ENCODE measurements around the gene PAPLN.

PAPLN gene

DNA sequence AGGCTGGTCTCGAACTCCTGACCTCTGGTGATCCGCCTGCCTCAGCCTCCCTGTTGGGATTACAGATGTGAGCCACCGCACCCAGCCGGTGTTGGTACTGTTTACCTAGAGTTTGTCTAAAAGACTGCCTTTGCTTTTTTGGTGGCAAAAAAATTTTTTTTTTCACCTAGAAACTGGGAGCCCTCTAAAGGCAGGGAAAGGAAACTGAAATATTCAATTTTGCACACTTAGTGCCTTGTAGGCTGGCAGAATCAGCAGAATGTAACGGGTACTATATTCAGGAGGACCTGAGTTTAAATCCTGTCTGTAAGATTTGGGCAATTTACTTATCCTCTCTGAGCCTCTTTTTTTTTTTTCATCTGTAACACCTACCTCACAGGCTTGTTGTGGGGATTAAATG lies 43.6 kb downstream of the PAPLN start:
- DNase-seq (ENCODE audit: low read depth) = no peak
- peak overlapping the region; percentile 12 for H3K4me3 ChIP-seq (ENCODE audit: low read length)
- H3K4me1 ChIP-seq (ENCODE audit: control insufficient read depth, insufficient read depth, low read length) = peaks cover 27% of the 10 kb centered on the region
- no peaks in the 10 kb centered on the region for H3K9me3 ChIP-seq (ENCODE audit: control insufficient read depth, low read length)
- H3K27me3 ChIP-seq (replicated peaks; ENCODE audit: control insufficient read depth, insufficient read depth, low read length) = no peaks in the 10 kb centered on the region
- H3K36me3 ChIP-seq (ENCODE audit: control insufficient read depth, insufficient read depth, low read length, severe bottlenecking) = peaks cover 61% of the 10 kb centered on the region
- peak overlapping the region; percentile 52 for H3K9ac ChIP-seq (ENCODE audit: low read length)

GRCh38 chr14:73283608-73284379 lies 46.5 kb downstream of the PAPLN start:
- H3K4me3 ChIP-seq (ENCODE audit: low read length) = no peak overlapping the region
- peak; percentile 21 for DNase-seq (ENCODE audit: low read depth)
- peaks cover 32% of the 10 kb centered on the region for H3K4me1 ChIP-seq (ENCODE audit: control insufficient read depth, insufficient read depth, low read length)
- no peak overlapping the region for H3K9ac ChIP-seq (ENCODE audit: low read length)
- H3K9me3 ChIP-seq (ENCODE audit: control insufficient read depth, low read length) = no peaks in the 10 kb centered on the region
- peaks cover 55% of the 10 kb centered on the region for H3K36me3 ChIP-seq (ENCODE audit: control insufficient read depth, insufficient read depth, low read length, severe bottlenecking)
- H3K27me3 ChIP-seq (replicated peaks; ENCODE audit: control insufficient read depth, insufficient read depth, low read length) = no peaks in the 10 kb centered on the region

GRCh38 chr14:73285979-73286378 lies 48.7 kb downstream of the PAPLN start:
- no peak overlapping the region for H3K9ac ChIP-seq (ENCODE audit: low read length)
- H3K27me3 ChIP-seq (replicated peaks; ENCODE audit: control insufficient read depth, insufficient read depth, low read length) = no peaks in the 10 kb centered on the region
- H3K9me3 ChIP-seq (ENCODE audit: control insufficient read depth, low read length) = no peaks in the 10 kb centered on the region
- H3K36me3 ChIP-seq (ENCODE audit: control insufficient read depth, insufficient read depth, low read length, severe bottlenecking) = peaks cover 51% of the 10 kb centered on the region
- no peak overlapping the region for H3K4me3 ChIP-seq (ENCODE audit: low read length)
- H3K4me1 ChIP-seq (ENCODE audit: control insufficient read depth, insufficient read depth, low read length) = peaks cover 29% of the 10 kb centered on the region
- no peak for DNase-seq (ENCODE audit: low read depth)

DNA sequence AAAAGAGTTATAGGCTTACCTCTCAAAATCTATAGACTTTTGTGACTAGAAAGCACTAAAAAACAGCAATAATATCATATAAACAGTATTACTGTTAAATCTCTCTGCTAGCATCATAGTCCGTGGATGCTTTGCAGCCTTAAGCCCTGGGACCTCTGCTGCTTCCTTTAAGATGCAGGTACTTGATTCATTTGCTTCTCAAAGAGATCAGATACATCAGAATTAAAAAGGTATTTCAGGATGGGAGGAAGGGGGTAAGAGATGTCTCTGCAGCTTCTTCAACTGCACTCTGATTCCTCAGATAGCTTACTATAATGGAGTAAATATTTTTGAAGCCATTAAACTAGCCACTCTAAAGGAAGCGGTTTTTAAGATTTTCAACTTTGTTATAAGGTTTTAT lies 49.3 kb downstream of the PAPLN start:
- no peaks in the 10 kb centered on the region for H3K9me3 ChIP-seq (ENCODE audit: control insufficient read depth, low read length)
- no peak overlapping the region for H3K4me3 ChIP-seq (ENCODE audit: low read length)
- H3K27me3 ChIP-seq (replicated peaks; ENCODE audit: control insufficient read depth, insufficient read depth, low read length) = no peaks in the 10 kb centered on the region
- peaks cover 51% of the 10 kb centered on the region for H3K36me3 ChIP-seq (ENCODE audit: control insufficient read depth, insufficient read depth, low read length, severe bottlenecking)
- no peak overlapping the region for H3K9ac ChIP-seq (ENCODE audit: low read length)
- no peak for DNase-seq (ENCODE audit: low read depth)
- peaks cover 23% of the 10 kb centered on the region for H3K4me1 ChIP-seq (ENCODE audit: control insufficient read depth, insufficient read depth, low read length)

- H3K4me1 ChIP-seq (ENCODE audit: control insufficient read depth, insufficient read depth, low read length) = peaks cover 19% of the 10 kb centered on the region
Observed at GRCh38 chr14:73287071-73287470, 49.8 kb downstream of the PAPLN start.

GRCh38 chr14:73289308-73289707 lies 52.0 kb downstream of the PAPLN start:
- Histone ChIP-seq H3K27me3 (replicated peaks; ENCODE audit: control insufficient read depth, insufficient read depth, low read length) (no peaks in the 10 kb centered on the region), H3K4me3 (ENCODE audit: low read length) (no peak overlapping the region), H3K9ac (ENCODE audit: low read length) (no peak overlapping the region), H3K9me3 (ENCODE audit: control insufficient read depth, low read length) (no peaks in the 10 kb centered on the region), H3K4me1 (ENCODE audit: control insufficient read depth, insufficient read depth, low read length) (peaks cover 8% of the 10 kb centered on the region), H3K36me3 (ENCODE audit: control insufficient read depth, insufficient read depth, low read length, severe bottlenecking) (peaks cover 41% of the 10 kb centered on the region)
- no peak for DNase-seq (ENCODE audit: low read depth)

More at GRCh38 chr14:73287071-73287470, 49.8 kb downstream of the PAPLN start:
- DNase-seq (ENCODE audit: low read depth) = no peak
- Histone ChIP-seq H3K4me3 (ENCODE audit: low read length) (no peak overlapping the region), H3K36me3 (ENCODE audit: control insufficient read depth, insufficient read depth, low read length, severe bottlenecking) (peaks cover 53% of the 10 kb centered on the region), H3K9ac (ENCODE audit: low read length) (no peak overlapping the region), H3K27me3 (replicated peaks; ENCODE audit: control insufficient read depth, insufficient read depth, low read length) (no peaks in the 10 kb centered on the region), H3K9me3 (ENCODE audit: control insufficient read depth, low read length) (no peaks in the 10 kb centered on the region)

- DNase-seq (ENCODE audit: low read depth) = peak; percentile 47
- no peak overlapping the region for H3K9ac ChIP-seq (ENCODE audit: low read length)
- H3K27me3 ChIP-seq (replicated peaks; ENCODE audit: control insufficient read depth, insufficient read depth, low read length) = no peaks in the 10 kb centered on the region
- H3K4me1 ChIP-seq (ENCODE audit: control insufficient read depth, insufficient read depth, low read length) = peaks cover 10% of the 10 kb centered on the region
- H3K4me3 ChIP-seq (ENCODE audit: low read length) = no peak overlapping the region
- H3K9me3 ChIP-seq (ENCODE audit: control insufficient read depth, low read length) = no peaks in the 10 kb centered on the region
- H3K36me3 ChIP-seq (ENCODE audit: control insufficient read depth, insufficient read depth, low read length, severe bottlenecking) = peaks cover 38% of the 10 kb centered on the region
Observed at GRCh38 chr14:73289729-73290128, 52.4 kb downstream of the PAPLN start.

GRCh38 chr14:73290279-73290678 lies 53.0 kb downstream of the PAPLN start:
- Histone ChIP-seq H3K9me3 (ENCODE audit: control insufficient read depth, low read length) (no peaks in the 10 kb centered on the region), H3K4me3 (ENCODE audit: low read length) (no peak overlapping the region), H3K4me1 (ENCODE audit: control insufficient read depth, insufficient read depth, low read length) (peaks cover 10% of the 10 kb centered on the region), H3K27me3 (replicated peaks; ENCODE audit: control insufficient read depth, insufficient read depth, low read length) (no peaks in the 10 kb centered on the region), H3K36me3 (ENCODE audit: control insufficient read depth, insufficient read depth, low read length, severe bottlenecking) (peaks cover 33% of the 10 kb centered on the region), H3K9ac (ENCODE audit: low read length) (no peak overlapping the region)
- no peak for DNase-seq (ENCODE audit: low read depth)

GRCh38 chr14:73293782-73294781 lies 56.8 kb downstream of the PAPLN start:
- Histone ChIP-seq H3K36me3 (ENCODE audit: control insufficient read depth, insufficient read depth, low read length, severe bottlenecking) (peaks cover 18% of the 10 kb centered on the region), H3K4me1 (ENCODE audit: control insufficient read depth, insufficient read depth, low read length) (peaks cover 8% of the 10 kb centered on the region), H3K4me3 (ENCODE audit: low read length) (no peak overlapping the region), H3K9ac (ENCODE audit: low read length) (no peak overlapping the region), H3K9me3 (ENCODE audit: control insufficient read depth, low read length) (no peaks in the 10 kb centered on the region), H3K27me3 (replicated peaks; ENCODE audit: control insufficient read depth, insufficient read depth, low read length) (no peaks in the 10 kb centered on the region)
- DNase-seq (ENCODE audit: low read depth) = no peak

DNA sequence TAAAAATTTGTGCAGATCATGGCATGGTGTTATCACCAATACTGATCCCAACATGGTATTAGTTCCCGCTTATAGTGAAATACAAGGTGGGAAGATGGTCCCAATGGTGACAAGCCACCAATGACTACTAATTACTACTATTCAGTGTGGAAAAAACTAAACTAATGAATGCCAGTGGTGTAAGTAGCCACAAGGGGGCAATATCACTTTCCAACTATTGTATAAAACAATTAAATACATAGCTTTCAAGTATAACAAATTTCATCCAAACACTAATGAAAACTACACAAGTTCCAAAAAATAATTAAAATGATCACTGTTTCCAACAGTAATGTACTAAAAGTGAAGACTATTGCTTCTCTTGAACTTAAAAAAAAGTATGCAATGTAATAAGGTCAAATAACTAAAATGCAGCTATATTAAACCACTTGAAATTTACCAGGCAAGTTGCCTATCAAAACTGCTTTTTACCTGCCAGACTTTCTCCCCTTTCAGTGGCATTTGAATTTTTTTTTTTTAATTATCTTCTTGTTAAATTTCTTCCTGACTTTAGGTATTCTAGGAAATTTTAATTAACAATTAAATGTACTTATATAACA lies 58.0 kb downstream of the PAPLN start:
- peak; percentile 86 for DNase-seq (ENCODE audit: low read depth)
- no peak overlapping the region for H3K9ac ChIP-seq (ENCODE audit: low read length)
- no peaks in the 10 kb centered on the region for H3K9me3 ChIP-seq (ENCODE audit: control insufficient read depth, low read length)
- no peaks in the 10 kb centered on the region for H3K27me3 ChIP-seq (replicated peaks; ENCODE audit: control insufficient read depth, insufficient read depth, low read length)
- H3K4me1 ChIP-seq (ENCODE audit: control insufficient read depth, insufficient read depth, low read length) = peaks cover 8% of the 10 kb centered on the region
- no peak overlapping the region for H3K4me3 ChIP-seq (ENCODE audit: low read length)
- peaks cover 17% of the 10 kb centered on the region for H3K36me3 ChIP-seq (ENCODE audit: control insufficient read depth, insufficient read depth, low read length, severe bottlenecking)

GRCh38 chr14:73305499-73305898 lies 68.2 kb downstream of the PAPLN start:
- Histone ChIP-seq H3K9ac (ENCODE audit: low read length) (no peak overlapping the region), H3K9me3 (ENCODE audit: control insufficient read depth, low read length) (no peaks in the 10 kb centered on the region), H3K4me3 (ENCODE audit: low read length) (no peak overlapping the region), H3K4me1 (ENCODE audit: control insufficient read depth, insufficient read depth, low read length) (peaks cover 8% of the 10 kb centered on the region), H3K27me3 (replicated peaks; ENCODE audit: control insufficient read depth, insufficient read depth, low read length) (no peaks in the 10 kb centered on the region), H3K36me3 (ENCODE audit: control insufficient read depth, insufficient read depth, low read length, severe bottlenecking) (peaks cover 1% of the 10 kb centered on the region)
- no peak for DNase-seq (ENCODE audit: low read depth)

All from adipocyte (in vitro differentiated cells).